CD4-positive, alpha-beta T cell treated with Interleukin-17A for 4 hours (primary cell): Measurements from ENCODE around the gene CDK5RAP1.

Experiments used
- DNase-seq: peaks from one replicate; pipeline ENCODE4 v3.0.0-alpha.2; 2020; ENCODE audit warnings: mixed read lengths

The CDK5RAP1 gene

DNA sequence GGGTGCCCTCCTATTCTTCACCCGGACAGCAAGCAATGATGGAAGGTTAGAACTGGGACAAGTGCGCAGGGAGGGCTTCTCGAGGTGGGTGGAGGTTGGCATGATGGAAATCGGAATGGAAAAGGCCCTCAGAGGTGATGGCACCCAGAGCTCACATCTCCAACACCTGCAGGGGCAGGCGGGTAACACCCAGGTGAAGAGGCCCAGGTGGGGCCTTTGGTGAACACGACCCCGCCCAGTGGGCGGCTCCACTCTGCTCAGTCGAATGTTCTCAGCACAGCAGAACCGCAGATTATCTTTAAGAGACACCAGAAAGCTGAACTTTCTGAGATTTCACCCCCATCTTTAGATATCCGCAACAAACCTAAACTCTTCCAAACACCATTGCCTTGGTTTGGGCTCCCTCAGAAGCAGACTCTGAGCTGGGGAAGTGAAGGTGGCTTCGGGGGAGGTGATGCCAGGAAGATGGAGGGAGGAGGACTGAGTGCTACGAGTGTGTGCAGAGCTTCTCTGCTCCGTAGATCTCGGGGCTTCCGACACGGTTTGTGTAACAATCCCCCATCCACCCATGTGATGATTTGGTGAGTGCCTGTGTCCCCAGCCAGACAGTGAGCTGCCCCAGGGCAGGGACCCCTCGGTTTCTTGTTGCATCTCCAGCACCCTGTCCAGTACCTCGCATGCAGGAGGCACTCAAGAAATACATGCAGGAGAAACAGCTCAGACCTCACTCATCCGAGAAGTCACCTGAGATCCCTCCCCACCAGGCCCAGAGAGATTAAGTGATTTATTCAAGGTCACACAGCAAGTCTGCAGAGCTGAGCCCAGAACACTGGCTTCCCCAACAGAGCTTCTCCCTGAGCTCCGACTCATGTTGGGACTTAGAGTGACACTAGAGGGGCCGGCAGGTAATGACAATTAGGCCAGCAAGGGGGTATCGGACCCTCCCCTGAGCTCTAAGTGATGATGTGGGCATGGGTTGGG is 72.9 kb downstream of the CDK5RAP1 start:
- DNase-seq = no peak

DNA sequence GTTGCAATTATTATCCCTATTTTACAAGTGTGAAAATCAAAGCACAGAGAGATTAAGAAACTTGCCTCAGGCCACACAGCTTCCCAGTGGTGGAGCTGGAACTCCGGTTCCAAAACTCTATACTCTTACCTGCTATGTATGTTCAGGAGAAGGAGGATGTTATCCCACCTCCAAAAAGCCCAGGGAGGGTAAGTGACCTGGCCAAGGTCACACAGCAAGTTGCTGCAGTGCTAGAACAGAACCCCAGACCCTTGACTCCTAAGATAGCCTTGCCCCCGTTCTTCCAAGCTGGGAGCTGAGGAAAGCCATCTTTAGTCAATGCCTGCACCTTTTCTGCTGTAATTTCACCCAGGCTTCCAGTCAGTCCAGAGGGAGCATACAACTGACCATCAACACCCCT is 76.0 kb downstream of the CDK5RAP1 start:
- no peak for DNase-seq

DNA sequence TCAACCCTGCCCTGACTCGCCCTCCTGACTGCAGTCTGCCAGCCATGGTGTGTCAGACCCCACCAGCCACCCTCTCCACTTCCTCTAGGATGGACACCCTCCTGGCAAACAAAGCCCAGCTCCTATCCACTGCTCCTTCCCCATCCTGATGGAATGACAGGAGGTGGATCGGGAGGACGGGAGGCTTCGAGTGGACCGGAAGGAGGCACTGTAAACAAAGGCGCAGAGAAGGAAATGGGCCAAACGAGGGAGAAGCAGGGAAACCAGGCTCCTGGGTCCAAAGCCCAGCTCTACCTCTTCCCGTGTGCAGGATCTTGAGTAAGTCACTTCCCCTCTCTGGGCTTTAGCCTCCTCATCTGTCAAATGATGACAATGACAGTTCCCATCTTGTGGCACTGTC is 78.1 kb downstream of the CDK5RAP1 start:
- DNase-seq = no peak

DNA sequence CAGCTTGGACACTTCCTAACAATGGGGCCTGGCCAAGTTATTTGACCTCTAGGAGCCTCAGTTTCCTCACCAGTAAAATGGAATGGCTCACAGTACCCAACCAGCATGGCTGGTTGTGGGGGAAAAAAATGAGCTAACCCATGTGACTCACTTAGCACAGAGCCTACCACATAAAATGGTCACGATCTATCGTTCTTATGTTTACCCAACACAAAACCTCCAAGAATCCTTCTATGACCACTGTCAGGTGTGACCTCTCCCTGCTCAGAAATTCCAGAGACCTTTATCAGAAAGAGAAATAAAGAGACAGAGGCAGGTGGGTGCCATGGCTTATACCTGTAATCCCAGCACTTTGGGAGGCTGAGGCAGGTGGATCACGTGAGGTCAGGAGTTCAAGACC is 78.9 kb downstream of the CDK5RAP1 start:
- DNase-seq = no peak

DNA sequence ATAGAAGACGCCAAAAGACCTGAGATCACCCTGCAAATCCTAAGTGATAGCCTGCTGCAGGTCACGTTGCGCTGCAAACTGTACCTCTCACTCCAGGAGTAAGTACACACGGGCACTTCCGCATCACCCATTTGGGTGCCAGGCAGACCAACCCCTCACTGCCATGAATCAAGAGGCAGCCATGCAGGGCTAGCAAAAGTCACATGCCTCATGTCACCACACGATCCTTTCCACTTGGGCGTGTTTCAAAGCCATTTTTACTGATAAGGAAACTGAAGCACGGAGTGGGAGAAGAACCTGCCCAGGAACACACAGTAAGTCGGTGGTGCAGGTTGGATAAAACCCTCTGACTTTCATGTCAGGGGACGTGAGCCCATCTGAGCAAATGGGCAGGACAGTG is 81.3 kb downstream of the CDK5RAP1 start:
- DNase-seq = no peak

DNA sequence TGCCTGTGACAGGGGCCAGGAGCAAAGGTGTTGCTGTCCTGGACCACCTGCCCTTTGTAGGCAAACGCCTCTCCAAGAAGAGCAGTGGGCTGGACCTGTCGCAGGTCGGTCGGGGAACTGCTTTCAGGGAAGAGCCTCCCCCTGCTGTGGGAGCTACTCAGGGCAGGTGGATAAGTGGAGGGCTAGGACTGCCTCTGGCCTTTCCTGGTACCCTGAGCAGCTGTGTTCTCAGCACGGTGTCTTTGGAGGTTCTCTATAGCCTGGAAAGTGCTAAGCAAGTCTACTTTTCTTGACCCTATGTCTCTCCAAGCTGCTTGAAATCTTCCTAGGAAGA is 83.3 kb downstream of the CDK5RAP1 start:
- DNase-seq = no peak

DNA sequence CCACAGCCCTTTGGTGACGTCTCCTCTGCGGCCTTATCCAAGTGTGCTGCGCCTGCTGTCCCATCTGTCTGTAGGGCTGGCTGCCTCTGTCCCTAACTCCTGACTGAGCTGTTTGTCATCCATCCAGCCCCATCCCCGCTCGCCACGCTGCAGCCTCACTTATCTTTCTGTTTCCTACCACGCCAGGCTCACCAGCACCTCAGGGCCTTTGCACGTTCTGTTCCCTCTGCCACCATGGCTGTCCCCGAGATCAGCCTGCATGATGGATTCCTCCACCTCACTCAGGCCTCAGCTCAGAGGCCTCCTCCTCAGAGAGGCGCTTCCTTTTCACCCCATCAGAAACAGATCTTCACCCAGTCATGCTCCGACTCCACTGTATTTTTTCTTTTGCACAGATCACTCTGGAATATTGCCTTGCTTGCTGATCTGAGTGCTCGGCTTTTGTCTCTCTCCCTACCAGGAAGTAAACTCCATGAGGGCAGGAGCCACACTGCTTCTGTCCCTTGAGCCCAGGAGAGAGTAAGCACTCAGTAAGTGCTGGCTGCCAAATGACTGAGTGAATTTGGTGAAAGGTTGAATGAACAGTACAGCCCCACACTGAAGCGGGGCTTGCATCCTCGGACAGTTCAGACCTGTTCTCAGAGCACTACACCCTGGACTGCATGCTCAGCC is 83.8 kb downstream of the CDK5RAP1 start:
- DNase-seq = no peak

DNA sequence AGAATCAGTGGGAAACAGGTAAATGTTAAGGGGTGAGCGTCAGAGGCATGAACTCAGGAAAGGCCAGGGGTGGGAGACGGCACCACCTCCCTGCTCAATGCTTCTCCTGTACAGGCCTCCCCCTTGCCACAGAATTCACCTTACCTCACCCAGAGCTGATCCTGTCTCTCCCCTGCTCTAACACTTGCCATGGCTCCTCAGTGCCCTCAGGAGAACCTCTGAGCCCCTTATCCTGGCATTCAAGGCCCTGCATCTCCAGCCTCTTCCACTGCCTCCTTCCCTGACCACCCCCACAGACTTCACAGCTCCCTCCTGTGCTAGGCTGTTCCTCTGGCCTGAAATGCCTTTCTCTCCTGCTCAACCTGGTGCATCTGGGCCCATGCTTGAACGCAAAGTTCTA is 84.4 kb downstream of the CDK5RAP1 start:
- DNase-seq = no peak

DNA sequence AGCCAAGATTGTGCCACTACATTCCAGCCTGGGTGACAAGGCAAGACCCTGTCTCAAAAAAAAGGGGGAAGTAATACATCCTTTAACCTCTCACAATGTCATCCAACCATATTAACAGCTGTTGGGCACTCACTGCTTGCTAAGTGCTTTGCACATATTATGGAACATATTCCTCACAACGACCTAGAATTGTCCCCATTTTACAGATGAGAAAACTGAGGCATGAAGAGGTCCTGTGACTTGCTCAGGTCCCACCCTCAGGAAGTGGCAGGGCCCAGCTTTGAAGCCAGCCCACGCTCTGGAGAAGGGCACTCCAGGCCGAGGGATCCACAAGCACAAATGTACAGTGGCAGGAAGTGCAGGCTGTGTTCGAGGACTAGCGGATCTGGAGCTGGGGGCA is 85.0 kb downstream of the CDK5RAP1 start:
- no peak for DNase-seq

DNA sequence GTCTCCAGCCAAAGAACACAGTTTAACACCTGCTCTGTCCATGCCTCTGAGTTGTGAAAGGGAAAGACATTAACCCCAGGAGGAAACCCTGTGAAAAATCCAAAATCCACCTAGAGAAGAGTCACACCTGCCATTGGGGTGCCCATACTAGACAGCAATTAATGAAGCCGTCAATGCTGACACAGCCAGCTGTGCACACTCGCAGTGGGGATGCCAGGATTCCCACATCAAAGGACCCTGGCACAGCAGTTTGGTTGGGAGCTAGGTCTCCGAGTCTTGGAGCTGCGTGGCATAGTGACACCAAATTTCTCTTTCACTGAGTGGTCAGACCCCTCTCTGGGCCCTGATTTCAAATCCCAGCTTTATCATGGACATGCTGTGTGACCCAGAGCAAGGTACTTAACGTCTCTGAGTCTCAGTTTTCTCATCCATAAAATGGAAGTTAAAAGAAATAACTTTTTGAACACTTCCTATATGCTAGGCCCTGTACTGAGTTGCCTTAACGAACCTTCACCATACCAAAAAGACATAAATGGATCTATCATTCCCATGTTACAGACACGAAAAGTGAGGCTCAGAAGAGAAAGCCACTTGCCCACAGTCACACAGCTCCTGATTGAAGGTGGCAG is 87.5 kb downstream of the CDK5RAP1 start:
- no peak for DNase-seq

DNA sequence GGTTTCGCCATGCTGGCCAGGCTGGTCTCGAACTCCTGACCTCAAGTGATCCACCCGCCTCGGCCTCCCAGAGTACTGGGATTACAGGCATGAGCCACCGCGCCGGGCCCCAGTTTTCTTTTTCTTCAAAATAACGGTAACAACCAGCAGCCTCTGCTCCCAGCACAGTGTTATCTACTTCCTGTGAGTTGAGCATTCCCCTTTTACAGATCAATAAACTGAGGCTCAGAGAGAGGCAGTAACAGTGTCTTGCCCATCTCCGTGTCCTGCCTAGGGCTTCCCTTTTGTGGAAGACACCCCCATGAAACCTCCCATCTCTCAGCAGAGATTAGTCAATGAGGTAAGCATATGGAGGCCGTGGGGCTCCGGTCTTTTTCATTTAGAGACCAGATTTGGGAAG is 88.7 kb downstream of the CDK5RAP1 start:
- DNase-seq = no peak

DNA sequence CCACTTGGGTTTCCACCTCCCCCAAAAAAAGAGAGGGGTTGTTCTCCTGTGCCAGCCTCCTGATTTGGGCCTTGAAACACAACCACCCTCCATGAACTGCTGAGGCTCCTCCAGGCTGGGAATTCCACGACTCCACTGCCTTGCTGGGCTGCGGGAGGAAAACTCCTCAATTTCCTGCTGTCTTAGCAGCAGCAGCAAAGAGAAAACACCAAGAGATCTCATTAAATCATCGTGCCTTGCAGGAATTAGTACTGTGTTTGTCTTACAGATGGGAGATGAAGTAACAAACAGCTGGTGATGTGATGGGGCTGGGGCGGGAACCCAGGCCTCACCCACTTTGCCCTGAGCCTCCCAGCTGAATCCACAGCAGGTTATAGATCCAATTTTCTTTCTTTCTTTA is 89.3 kb downstream of the CDK5RAP1 start:
- DNase-seq = no peak

DNA sequence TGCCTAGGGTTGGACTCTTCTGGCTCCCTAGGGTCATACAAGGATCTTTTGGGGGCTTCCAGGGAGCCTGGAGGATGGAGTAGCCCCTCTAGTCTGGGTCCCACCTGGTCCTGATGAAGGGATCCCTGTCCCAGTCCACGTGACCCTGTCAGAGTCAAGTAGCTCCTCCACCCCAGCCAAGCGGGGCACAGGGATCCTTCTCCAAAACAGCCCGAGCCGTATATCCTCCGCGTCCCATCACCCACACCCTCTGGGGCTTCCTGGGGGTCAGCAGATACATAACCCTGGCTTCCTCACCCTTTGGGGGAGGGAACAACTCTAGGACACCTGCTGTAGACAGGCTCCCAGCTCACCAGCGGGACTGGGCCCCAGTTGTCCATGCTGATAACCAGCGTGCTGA is 90.3 kb downstream of the CDK5RAP1 start:
- DNase-seq = no peak

DNA sequence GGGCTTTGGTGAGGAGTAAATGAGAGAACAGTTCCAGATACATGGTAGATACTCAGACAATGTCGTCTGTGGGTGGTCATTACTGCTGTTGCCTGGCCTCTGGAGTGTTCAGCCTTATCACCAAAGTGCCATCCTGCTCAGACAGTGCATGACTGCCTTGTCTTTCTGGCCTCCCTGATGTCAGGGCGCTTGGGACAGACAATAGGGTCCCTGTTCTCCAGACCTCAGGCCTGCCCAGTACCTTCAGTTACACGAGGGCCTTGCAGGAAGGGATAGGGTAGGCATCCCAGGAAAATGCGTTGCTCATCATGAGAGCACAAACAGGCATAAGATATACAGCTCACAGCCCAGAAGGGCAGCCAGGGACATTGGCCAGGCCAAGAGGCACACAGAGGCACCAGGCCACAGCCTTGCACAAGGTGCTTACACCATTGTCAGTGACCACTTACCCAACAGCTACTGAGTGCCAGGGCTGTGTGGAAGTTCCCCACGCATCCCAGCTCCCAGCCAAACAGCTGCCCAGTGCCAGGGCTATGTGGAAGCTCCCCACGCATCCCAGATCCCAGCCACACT is 90.9 kb downstream of the CDK5RAP1 start:
- no peak for DNase-seq

DNA sequence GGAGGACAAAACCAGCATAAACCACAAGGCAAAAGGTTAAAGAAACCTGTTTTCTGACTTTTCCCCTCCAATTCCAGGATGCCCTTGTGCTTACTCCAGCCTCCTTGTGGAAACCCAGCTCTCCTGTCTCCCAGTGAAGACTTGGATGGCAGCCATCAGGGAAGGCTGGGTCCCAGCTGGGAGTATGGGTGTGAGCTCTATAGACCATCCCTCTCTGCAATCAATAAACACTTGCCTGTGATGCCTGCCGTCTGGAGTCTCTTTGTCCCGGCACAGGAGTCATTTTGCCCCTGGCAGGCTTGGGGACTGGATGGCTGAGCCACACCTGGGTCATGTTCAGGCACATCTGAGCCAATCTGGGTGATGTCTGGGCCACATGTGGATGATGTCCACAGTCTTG is 91.7 kb downstream of the CDK5RAP1 start:
- DNase-seq = no peak
